ENCODE results near the gene GRM2. TPM values are rescaled to one million over a fixed set of nuclear protein-coding genes. Genes with fewer than 3 reads are reported as not detected.

GRM2 gene
- total RNA-seq, 5 donors from 2014 or later (not counting 1 experiment from before 2014, with no cell fraction given): 1.5 to 6.9 (median 2.2) TPM

DNA sequence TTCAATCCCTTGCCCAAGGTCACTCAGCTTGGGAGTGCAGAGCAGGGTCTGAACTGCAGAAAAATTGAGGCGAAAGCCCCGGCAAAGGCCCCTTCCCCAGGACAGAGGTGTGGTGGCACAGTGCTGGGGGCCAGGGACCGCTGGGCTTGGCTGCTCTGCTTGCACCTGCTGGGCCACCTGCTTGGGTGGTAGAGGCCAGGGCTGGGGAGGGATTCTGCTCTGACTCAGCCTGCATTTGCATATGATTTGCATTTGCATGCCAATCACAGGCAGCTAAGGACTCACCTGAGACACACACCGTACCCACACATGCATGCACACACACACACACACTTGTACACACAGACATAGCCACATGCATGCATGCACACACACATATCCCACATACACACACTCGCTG, 9.9 kb downstream of the GRM2 start:
- CTCF ChIA-PET: no interaction called here

DNA sequence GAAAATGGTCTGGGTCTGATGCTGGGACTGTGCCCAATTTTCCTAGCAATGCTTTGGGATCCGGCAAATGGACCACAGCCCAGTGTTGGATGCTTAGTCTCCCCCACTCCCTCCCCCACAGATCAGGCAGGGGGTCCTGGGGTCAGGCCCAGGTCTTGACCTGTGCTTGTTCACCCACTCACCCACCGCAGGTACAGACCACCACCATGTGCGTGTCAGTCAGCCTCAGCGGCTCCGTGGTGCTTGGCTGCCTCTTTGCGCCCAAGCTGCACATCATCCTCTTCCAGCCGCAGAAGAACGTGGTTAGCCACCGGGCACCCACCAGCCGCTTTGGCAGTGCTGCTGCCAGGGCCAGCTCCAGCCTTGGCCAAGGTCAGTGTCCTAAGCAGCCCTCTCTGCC, 10.6 kb downstream of the GRM2 start:
- peaks cover 10% of the 10 kb centered on the region for H3K36me3 Mint-ChIP-seq
- Histone ChIP-seq H3K9me3 (no peaks in the 10 kb centered on the region), H3K4me3 (ENCODE audit: control insufficient read depth in 1 of 2, extremely low read depth in 1 of 2, low read length in 1 of 2) (no peak overlapping the region), H3K27me3 (replicated peaks in 1 of 2; ENCODE audit: control insufficient read depth in 2 of 2, extremely low read depth in 1 of 2, insufficient read depth in 2 of 2, low read length in 1 of 2) (peaks cover 0 to 3% of the 10 kb centered on the region in 2 experiments), H3K27ac (ENCODE audit: low read length) (no peak overlapping the region), H3K36me3 (ENCODE audit: control insufficient read depth in 2 of 2, extremely low read depth in 1 of 2, insufficient read depth in 1 of 2, low read length in 1 of 2) (no peaks in the 10 kb centered on the region), H3K4me1 (ENCODE audit: control insufficient read depth in 1 of 2, extremely low read depth in 1 of 2, insufficient read depth in 2 of 2, low read length in 2 of 2) (peaks cover 7 to 33% of the 10 kb centered on the region in 2 experiments)
- DNase-seq (no peak), ATAC-seq (replicated peaks in 1 of 4) (no peak)
- H3K4me1 Mint-ChIP-seq: peaks cover 26 to 38% (median 37%) of the 10 kb centered on the region in 3 donors
- 97% methylated on average over 7 of the region's 10 CpGs for WGBS (ENCODE audit: insufficient coverage)
- CTCF ChIA-PET: no interaction called here
- H3K27ac Mint-ChIP-seq: no peak overlapping the region
- POLR2A ChIA-PET: no interaction called here
- no peaks in the 10 kb centered on the region for H3K27me3 Mint-ChIP-seq
- H3K9me3 Mint-ChIP-seq: no peaks in the 10 kb centered on the region
- H3K4me3 Mint-ChIP-seq: no peak overlapping the region

More for the DNA sequence above, 9.9 kb downstream of the GRM2 start:
- H3K36me3 Mint-ChIP-seq: peaks cover 10% of the 10 kb centered on the region
- Histone ChIP-seq H3K9me3 (no peaks in the 10 kb centered on the region), H3K36me3 (ENCODE audit: control insufficient read depth in 2 of 2, extremely low read depth in 1 of 2, insufficient read depth in 1 of 2, low read length in 1 of 2) (no peaks in the 10 kb centered on the region), H3K27me3 (replicated peaks in 1 of 2; ENCODE audit: control insufficient read depth in 2 of 2, extremely low read depth in 1 of 2, insufficient read depth in 2 of 2, low read length in 1 of 2) (peaks cover 0 to 3% of the 10 kb centered on the region in 2 experiments), H3K27ac (ENCODE audit: low read length) (no peak overlapping the region), H3K4me3 (ENCODE audit: control insufficient read depth in 1 of 2, extremely low read depth in 1 of 2, low read length in 1 of 2) (no peak overlapping the region), H3K4me1 (ENCODE audit: control insufficient read depth in 1 of 2, extremely low read depth in 1 of 2, insufficient read depth in 2 of 2, low read length in 2 of 2) (peaks cover 4 to 29% of the 10 kb centered on the region in 2 experiments)
- H3K4me3 Mint-ChIP-seq: no peak overlapping the region
- H3K9me3 Mint-ChIP-seq: no peaks in the 10 kb centered on the region
- no peak for ATAC-seq (replicated peaks in 1 of 4)
- no peak overlapping the region for H3K27ac Mint-ChIP-seq
- DNase-seq: peak in 1 of 35 experiments; percentile 4
- WGBS (ENCODE audit: insufficient coverage): 78% methylated on average over 5 of the region's 5 CpGs
- H3K27me3 Mint-ChIP-seq: no peaks in the 10 kb centered on the region
- H3K4me1 Mint-ChIP-seq: peaks cover 22 to 32% (median 31%) of the 10 kb centered on the region in 3 donors
- POLR2A ChIA-PET: no interaction called here

DNA sequence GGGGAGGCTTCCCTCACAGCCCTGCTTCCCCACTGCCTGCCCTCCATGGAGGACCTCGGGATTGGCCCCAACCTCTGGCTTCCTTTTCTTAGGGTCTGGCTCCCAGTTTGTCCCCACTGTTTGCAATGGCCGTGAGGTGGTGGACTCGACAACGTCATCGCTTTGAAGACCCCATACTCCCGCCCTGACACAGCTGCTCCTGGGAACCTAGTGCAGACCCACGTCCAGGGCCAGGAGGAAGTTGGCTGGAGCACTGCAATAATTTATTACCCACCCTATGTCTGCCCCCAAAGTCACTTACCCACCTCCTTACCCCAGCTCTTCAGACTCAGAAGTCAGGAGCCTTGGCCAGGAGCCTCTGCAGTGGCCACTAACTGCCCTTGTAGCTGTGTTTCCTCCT, 11.1 kb downstream of the GRM2 start:
- no peaks in the 10 kb centered on the region for H3K27me3 Mint-ChIP-seq
- POLR2A ChIA-PET: no interaction called here

DNA sequence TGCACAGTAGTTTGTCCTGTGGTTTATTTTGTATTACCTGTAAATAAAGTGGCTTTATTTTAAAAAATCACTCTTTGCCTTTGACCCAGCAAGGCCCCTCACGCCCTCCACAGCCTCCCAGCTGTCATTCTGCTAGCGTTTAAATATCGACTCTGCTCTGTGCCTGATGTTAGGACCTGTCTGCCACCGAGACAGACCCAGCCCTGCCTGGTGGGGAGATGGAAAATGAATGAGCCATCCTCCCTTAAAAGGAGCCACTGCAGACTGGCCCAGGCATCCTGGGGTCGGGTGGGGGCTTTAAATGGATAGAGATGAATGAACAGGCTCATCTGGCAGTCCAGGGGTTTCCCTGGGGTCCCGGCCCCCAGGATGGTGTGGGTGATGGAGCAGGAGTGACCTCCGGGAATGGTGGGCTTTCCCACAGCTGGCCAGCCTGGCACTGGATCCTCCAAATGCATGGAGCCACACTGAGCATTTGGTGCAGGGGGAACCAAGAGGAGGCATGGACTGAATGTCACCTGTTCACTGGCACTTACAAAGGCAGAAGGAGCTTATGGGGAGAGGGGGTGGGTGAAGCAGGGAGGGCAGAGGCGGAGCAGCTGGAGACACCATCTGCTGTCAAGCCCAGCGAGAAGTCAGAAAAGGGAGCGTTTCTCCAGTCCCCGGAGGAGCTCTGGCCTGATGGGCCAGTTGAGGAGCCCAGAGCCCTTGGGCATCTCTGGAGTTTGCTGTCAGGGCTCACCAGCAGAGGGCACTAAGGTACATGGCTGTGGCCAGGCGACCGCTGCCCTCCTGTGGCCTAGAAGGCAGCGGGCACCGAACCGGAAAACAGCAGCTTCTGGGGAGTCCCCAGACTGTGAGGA, 11.9 kb downstream of the GRM2 start:
- Histone ChIP-seq H3K36me3 (ENCODE audit: control insufficient read depth in 2 of 2, extremely low read depth in 1 of 2, insufficient read depth in 1 of 2, low read length in 1 of 2) (no peaks in the 10 kb centered on the region), H3K4me3 (ENCODE audit: control insufficient read depth in 1 of 2, extremely low read depth in 1 of 2, low read length in 1 of 2) (no peak overlapping the region), H3K27ac (ENCODE audit: low read length) (no peak overlapping the region), H3K27me3 (replicated peaks in 1 of 2; ENCODE audit: control insufficient read depth in 2 of 2, extremely low read depth in 1 of 2, insufficient read depth in 2 of 2, low read length in 1 of 2) (peaks cover 0 to 3% of the 10 kb centered on the region in 2 experiments), H3K9me3 (no peaks in the 10 kb centered on the region), H3K4me1 (ENCODE audit: control insufficient read depth in 1 of 2, extremely low read depth in 1 of 2, insufficient read depth in 2 of 2, low read length in 2 of 2) (peaks cover 7 to 33% of the 10 kb centered on the region in 2 experiments)
- Mint-ChIP-seq H3K27me3 (no peaks in the 10 kb centered on the region), H3K4me3 (no peak overlapping the region), H3K36me3 (peaks cover 6% of the 10 kb centered on the region), H3K27ac (no peak overlapping the region), H3K9me3 (no peaks in the 10 kb centered on the region), H3K4me1 (peaks cover 27 to 40% (median 38%) of the 10 kb centered on the region in 3 donors)
- ATAC-seq (replicated peaks in 1 of 4) (peak in 2 of 4 experiments; percentile 58 to 62), DNase-seq (peak in 13 of 35 experiments; percentile 8 to 56 (median 16))
- ChIA-PET POLR2A (no interaction called here), CTCF (interaction anchor here (0.9 to 1.0 kb wide), 2 partner anchors 49 to 81 kb away, joined by 3 read pairs; no protein-coding TSS in a partner anchor)
- 53% methylated on average over 9 of the region's 16 CpGs for WGBS (ENCODE audit: insufficient coverage)

More for the DNA sequence above, 11.1 kb downstream of the GRM2 start:
- H3K36me3 ChIP-seq (ENCODE audit: control insufficient read depth in 2 of 2, extremely low read depth in 1 of 2, insufficient read depth in 1 of 2, low read length in 1 of 2): no peaks in the 10 kb centered on the region
- Mint-ChIP-seq H3K4me1 (peaks cover 27 to 40% (median 38%) of the 10 kb centered on the region in 3 donors), H3K36me3 (peaks cover 10% of the 10 kb centered on the region), H3K27ac (no peak overlapping the region), H3K9me3 (no peaks in the 10 kb centered on the region), H3K4me3 (no peak overlapping the region)
- H3K4me1 ChIP-seq (ENCODE audit: control insufficient read depth in 1 of 2, extremely low read depth in 1 of 2, insufficient read depth in 2 of 2, low read length in 2 of 2): peaks cover 7 to 33% of the 10 kb centered on the region in 2 experiments
- H3K9me3 ChIP-seq: no peaks in the 10 kb centered on the region
- peaks cover 0 to 3% of the 10 kb centered on the region in 2 experiments for H3K27me3 ChIP-seq (replicated peaks in 1 of 2; ENCODE audit: control insufficient read depth in 2 of 2, extremely low read depth in 1 of 2, insufficient read depth in 2 of 2, low read length in 1 of 2)
- no peak overlapping the region for H3K27ac ChIP-seq (ENCODE audit: low read length)
- no peak for ATAC-seq (replicated peaks in 1 of 4)
- no peak overlapping the region for H3K4me3 ChIP-seq (ENCODE audit: control insufficient read depth in 1 of 2, extremely low read depth in 1 of 2, low read length in 1 of 2)
- CTCF ChIA-PET: no interaction called here
- peak in 1 of 35 experiments; percentile 3 for DNase-seq
- 81% methylated on average over 7 of the region's 7 CpGs for WGBS (ENCODE audit: insufficient coverage)

DNA sequence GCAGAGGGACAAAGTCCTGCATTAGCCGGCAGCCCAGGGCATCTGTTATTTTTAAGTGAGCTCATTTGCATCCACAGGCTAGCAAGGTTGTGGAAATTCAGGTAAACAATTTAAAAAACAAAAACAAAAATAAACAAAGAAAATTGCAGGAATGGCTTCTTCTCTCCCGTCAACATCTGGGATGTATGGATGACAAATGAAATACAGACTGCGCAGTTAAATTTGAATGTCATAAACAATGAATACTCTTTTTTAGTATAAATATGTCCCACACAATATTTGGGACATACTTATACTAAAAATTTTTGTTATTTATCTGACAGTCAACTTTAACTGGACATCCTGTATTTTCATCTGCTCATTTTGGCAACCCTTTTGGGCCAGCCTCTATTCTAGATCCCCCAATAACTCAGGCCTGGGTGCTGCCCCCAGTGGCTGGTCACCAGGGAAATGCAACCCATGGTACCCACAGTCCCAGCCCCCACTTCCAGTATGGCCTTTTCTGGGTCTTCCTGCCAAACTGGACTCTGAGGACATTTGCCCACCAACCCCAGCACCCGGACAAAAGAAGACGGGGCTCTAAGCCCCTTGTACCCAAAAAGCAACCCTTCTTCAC, 12.7 kb downstream of the GRM2 start:
- ChIA-PET CTCF (interaction anchor here (0.9 to 1.0 kb wide), 2 partner anchors 50 to 80 kb away, joined by 3 read pairs; no protein-coding TSS in a partner anchor), POLR2A (no interaction called here)
- H3K4me3 ChIP-seq (ENCODE audit: control insufficient read depth in 1 of 2, extremely low read depth in 1 of 2, low read length in 1 of 2): no peak overlapping the region
- 70% methylated on average over 2 of the region's 5 CpGs for WGBS (ENCODE audit: insufficient coverage)
- Mint-ChIP-seq H3K9me3 (no peaks in the 10 kb centered on the region), H3K36me3 (no peaks in the 10 kb centered on the region), H3K4me3 (no peak overlapping the region), H3K27me3 (no peaks in the 10 kb centered on the region), H3K27ac (no peak overlapping the region), H3K4me1 (peaks cover 27 to 40% (median 38%) of the 10 kb centered on the region in 3 donors)
- H3K27ac ChIP-seq (ENCODE audit: low read length): no peak overlapping the region
- H3K36me3 ChIP-seq (ENCODE audit: control insufficient read depth in 2 of 2, extremely low read depth in 1 of 2, insufficient read depth in 1 of 2, low read length in 1 of 2): no peaks in the 10 kb centered on the region
- DNase-seq (no peak), ATAC-seq (replicated peaks in 1 of 4) (no peak)
- no peaks in the 10 kb centered on the region for H3K9me3 ChIP-seq
- H3K27me3 ChIP-seq (replicated peaks in 1 of 2; ENCODE audit: control insufficient read depth in 2 of 2, extremely low read depth in 1 of 2, insufficient read depth in 2 of 2, low read length in 1 of 2): peaks cover 0 to 3% of the 10 kb centered on the region in 2 experiments
- H3K4me1 ChIP-seq (ENCODE audit: control insufficient read depth in 1 of 2, extremely low read depth in 1 of 2, insufficient read depth in 2 of 2, low read length in 2 of 2): peaks cover 7 to 33% of the 10 kb centered on the region in 2 experiments

DNA sequence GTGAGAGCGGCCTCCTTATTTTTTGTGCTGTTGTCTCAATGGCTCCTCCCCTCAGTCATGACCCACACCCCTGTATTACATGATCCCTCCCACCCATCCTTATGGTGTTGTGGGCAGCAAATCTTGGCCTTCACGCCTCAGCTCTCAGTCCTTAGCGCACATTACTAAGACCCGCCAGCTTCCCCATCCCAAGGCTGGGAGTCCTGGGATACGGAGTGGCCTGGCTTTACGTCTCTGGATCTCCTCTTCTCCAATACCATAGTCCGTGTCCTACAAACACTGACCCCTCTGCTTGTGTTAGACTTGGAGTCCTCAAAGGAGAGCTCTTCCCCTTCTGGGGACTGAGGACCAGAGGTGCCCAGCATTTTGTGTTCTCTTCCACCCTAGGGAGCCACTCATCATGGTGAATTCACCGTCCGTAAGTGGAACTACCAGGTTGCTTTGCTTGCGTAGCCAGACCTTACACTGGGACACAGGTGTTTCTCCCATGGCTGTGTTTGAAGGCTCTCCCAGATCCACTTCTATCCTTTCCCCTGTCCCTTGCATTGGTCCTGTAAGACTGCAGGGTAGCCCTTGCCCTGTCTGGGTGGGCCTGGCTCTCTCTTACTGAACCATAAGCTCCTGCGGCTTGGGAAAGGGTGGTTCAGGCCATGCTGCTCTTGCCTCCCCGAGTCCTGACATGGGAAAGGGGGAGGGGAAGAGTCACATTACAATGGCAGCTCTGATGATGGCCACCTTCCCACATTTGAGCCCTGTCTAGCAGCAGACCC, 13.6 kb downstream of the GRM2 start:
- H3K27ac ChIP-seq (ENCODE audit: low read length): no peak overlapping the region
- H3K4me3 ChIP-seq (ENCODE audit: control insufficient read depth in 1 of 2, extremely low read depth in 1 of 2, low read length in 1 of 2): no peak overlapping the region
- WGBS (ENCODE audit: insufficient coverage): 96% methylated on average over 9 of the region's 12 CpGs
- peaks cover 7 to 33% of the 10 kb centered on the region in 2 experiments for H3K4me1 ChIP-seq (ENCODE audit: control insufficient read depth in 1 of 2, extremely low read depth in 1 of 2, insufficient read depth in 2 of 2, low read length in 2 of 2)
- no peak for ATAC-seq (replicated peaks in 1 of 4)
- H3K27ac Mint-ChIP-seq: peak overlapping the region; percentile 28 to 76
- H3K27me3 ChIP-seq (replicated peaks in 1 of 2; ENCODE audit: control insufficient read depth in 2 of 2, extremely low read depth in 1 of 2, insufficient read depth in 2 of 2, low read length in 1 of 2): peaks cover 0 to 3% of the 10 kb centered on the region in 2 experiments
- CTCF ChIA-PET: no interaction called here
- no peaks in the 10 kb centered on the region for H3K27me3 Mint-ChIP-seq
- no peaks in the 10 kb centered on the region for H3K9me3 ChIP-seq
- DNase-seq: no peak
- no peaks in the 10 kb centered on the region for H3K36me3 ChIP-seq (ENCODE audit: control insufficient read depth in 2 of 2, extremely low read depth in 1 of 2, insufficient read depth in 1 of 2, low read length in 1 of 2)
- no peak overlapping the region for H3K4me3 Mint-ChIP-seq
- H3K36me3 Mint-ChIP-seq: no peaks in the 10 kb centered on the region
- H3K9me3 Mint-ChIP-seq: no peaks in the 10 kb centered on the region
- peaks cover 27 to 40% (median 38%) of the 10 kb centered on the region in 3 donors for H3K4me1 Mint-ChIP-seq
- POLR2A ChIA-PET: no interaction called here

Measured in T-cell (primary cell).